Left ventricle myocardium inferior (tissue), 1 donor: ENCODE measurements around the gene EHD4. TPM values are rescaled to one million over a fixed set of nuclear protein-coding genes. Genes with fewer than 3 reads are reported as not detected.
A peak's percentile ranks its signal among the peaks of the same experiment; 100 is the strongest.

ENCODE experiments used
- DNase-seq: peaks from one replicate; pipeline ENCODE4 v3.0.0-alpha.2; 2020
- H3K27ac ChIP-seq: fragments of 200-600 bp; replicated peaks from 2 replicates; pipeline ENCODE4 v1.8.0; 2021
- H3K27me3 ChIP-seq: fragments of 200-600 bp; 2 replicates; pipeline ENCODE4 v1.8.0; 2021; ENCODE audit warnings: low read depth
- H3K36me3 ChIP-seq: fragments of 200-600 bp; 2 replicates; pipeline ENCODE4 v1.8.0; 2021
- H3K4me1 ChIP-seq: fragments of 200-600 bp; 2 replicates; pipeline ENCODE4 v1.8.0; 2021
- H3K4me3 ChIP-seq: fragments of 200-600 bp; 2 replicates; pipeline ENCODE4 v1.8.0; 2021; ENCODE audit warnings: mild to moderate bottlenecking, moderate library complexity
- H3K9me3 ChIP-seq: fragments of 200-600 bp; replicated peaks from 2 replicates; pipeline ENCODE4 v1.8.0; 2021
- CTCF ChIP-seq: fragments of 200-600 bp; IDR thresholded peaks from 2 replicates; pipeline ENCODE4 v1.8.0; 2021; ENCODE audit warnings: antibody characterized with exemption, mild to moderate bottlenecking, borderline replicate concordance
- intact Hi-C: fragments of 100-400 bp; cut with micrococcal nuclease; formaldehyde crosslinking; loops from one replicate; pipeline ENCODE4 v1.11.0; 2022
- total RNA-seq: library from RNA; stranded (reverse); fragmentation: NEBNext Ultra II Directional; extraction: Animal tissue kit (Norgen Biotek cat#: 25700); gene quantifications from one replicate; pipeline ENCODE4 v1.2.1, GENCODE V29; 2021
- donor health status: DM: no; HTN: yes; CAD: no; lungs with severe emphysema.

Gene EHD4
- total RNA-seq, 1 donor from 2014 or later: 46.4 TPM

DNA sequence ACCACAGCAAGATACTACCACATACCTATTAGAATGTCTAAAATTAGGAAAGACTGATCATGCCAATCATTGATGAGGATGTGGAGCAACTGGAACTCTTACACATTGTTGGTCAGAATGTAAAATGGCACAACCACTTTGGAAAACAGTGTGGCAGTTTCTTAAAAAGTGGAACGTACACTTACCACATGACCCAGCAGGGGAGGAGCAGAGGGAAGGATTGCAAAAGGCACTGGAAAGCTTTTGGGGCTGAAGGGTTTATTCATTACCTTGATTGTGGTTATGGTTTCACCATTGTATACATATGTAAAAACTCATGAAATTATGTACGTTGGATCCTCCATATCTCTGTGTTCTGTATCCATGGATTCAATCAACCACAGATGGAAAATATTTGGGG is 3.3 kb upstream of the EHD4 start:
- no peak overlapping the region for H3K27ac ChIP-seq
- H3K9me3 ChIP-seq: no peaks in the 10 kb centered on the region
- DNase-seq: no peak
- H3K4me3 ChIP-seq: no peak overlapping the region
- peaks cover 32% of the 10 kb centered on the region for H3K4me1 ChIP-seq
- H3K27me3 ChIP-seq: no peaks in the 10 kb centered on the region
- no peaks in the 10 kb centered on the region for H3K36me3 ChIP-seq
- no peak for TF ChIP-seq CTCF
- intact Hi-C loops: no loop called here

DNA sequence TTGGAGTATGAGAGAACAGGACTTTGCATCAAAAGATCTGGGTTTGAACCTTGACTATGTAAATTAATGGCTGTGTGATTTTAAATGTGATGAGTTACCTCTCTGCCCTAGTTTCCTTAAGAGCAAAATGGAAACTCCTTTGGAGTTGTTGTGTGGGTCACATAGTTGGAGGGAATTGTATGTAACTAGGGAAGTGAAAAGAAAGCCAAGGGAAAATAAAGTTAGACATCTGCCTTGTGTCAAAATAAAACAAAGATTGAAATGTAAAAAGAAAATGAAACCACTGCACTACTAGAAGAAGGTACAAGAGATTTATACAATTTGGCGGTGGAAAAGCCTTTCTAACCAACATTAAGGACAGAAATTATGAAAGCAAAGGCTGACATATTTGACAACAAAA is 1.7 kb upstream of the EHD4 start:
- no peak for DNase-seq
- no peak overlapping the region for H3K27ac ChIP-seq
- no peak overlapping the region for H3K4me3 ChIP-seq
- TF ChIP-seq CTCF: no peak
- intact Hi-C loops: no loop called here
- H3K27me3 ChIP-seq: no peaks in the 10 kb centered on the region
- H3K36me3 ChIP-seq: no peaks in the 10 kb centered on the region
- no peaks in the 10 kb centered on the region for H3K9me3 ChIP-seq
- peaks cover 37% of the 10 kb centered on the region for H3K4me1 ChIP-seq

- peak; percentile 38 for DNase-seq
- H3K4me1 ChIP-seq: peaks cover 58% of the 10 kb centered on the region
- intact Hi-C loops: no loop called here
Measured at GRCh38 chr15:41971895-41972252, 483 bp downstream of the EHD4 start.

DNA sequence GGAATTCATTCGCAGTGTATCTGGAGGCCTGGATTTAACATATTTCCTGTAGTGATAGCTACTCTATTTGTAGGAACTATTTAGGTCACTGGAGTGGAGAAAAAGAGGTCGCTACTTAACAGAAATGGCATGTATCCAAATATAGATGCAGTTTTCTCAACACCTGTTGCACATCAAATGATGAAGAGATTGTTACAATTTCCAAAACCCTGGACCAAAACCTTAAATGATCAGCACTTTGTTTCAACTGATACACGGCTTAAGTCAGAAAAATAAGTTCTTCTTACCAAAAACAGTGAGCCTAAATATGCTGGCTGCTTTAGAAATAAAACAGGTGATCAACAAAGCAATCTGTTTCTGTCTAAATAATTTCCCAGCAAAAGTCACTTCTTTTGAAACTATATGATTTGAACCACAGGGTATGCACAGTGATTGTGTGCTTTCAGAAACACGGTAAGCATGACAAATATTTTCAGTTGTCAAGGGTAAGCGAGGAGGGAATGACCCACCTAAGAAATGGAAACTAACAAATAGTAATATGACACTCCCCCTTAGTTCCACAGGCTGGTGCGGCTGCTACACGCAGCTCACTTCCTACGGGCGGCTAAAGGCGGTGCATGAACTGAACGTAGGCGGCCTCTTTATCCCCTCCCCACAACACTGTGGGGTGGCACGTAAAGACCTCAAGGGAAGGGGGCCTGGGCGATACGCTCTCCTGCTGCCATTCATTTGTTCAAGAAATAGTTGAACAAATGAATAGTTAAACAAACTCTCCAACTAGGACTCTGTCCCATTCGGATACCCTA is 1.1 kb downstream of the EHD4 start:
- peak; percentile 15 for TF ChIP-seq CTCF
- Histone ChIP-seq H3K36me3 (no peaks in the 10 kb centered on the region), H3K9me3 (no peaks in the 10 kb centered on the region), H3K27me3 (no peaks in the 10 kb centered on the region), H3K27ac (peak overlapping the region; percentile 95), H3K4me3 (peak overlapping the region; percentile 90), H3K4me1 (peaks cover 64% of the 10 kb centered on the region)
- peak; percentile 60 for DNase-seq
- intact Hi-C loops: no loop called here

More at GRCh38 chr15:41971895-41972252, 483 bp downstream of the EHD4 start:
- Histone ChIP-seq H3K4me3 (peak overlapping the region; percentile 90), H3K27ac (peak overlapping the region; percentile 95), H3K9me3 (no peaks in the 10 kb centered on the region), H3K36me3 (no peaks in the 10 kb centered on the region), H3K27me3 (no peaks in the 10 kb centered on the region)
- no peak for TF ChIP-seq CTCF

- H3K9me3 ChIP-seq: no peaks in the 10 kb centered on the region
- H3K4me3 ChIP-seq: peak overlapping the region; percentile 90
- no peaks in the 10 kb centered on the region for H3K36me3 ChIP-seq
- no peak for DNase-seq
- H3K27ac ChIP-seq: peak overlapping the region; percentile 95
- no peaks in the 10 kb centered on the region for H3K27me3 ChIP-seq
- no peak for TF ChIP-seq CTCF
- intact Hi-C loops: no loop called here
- peaks cover 73% of the 10 kb centered on the region for H3K4me1 ChIP-seq
Measured at GRCh38 chr15:41970456-41970855, 1.9 kb downstream of the EHD4 start.
